IPS-20b (cell line): ENCODE measurements around the gene PTH1R.

Experiments
- H3K27ac ChIP-seq: one replicate; pipeline ENCODE4 v1.5.1; 2013; ENCODE audit warnings: low read length
- H3K27me3 ChIP-seq: 2 replicates; pipeline ENCODE4 v1.6.1; 2013; ENCODE audit warnings: mild to moderate bottlenecking, low read length, inconsistent platforms; ENCODE audit not compliant: insufficient read depth
- H3K36me3 ChIP-seq: 2 replicates; pipeline ENCODE4 v1.6.1; 2013; ENCODE audit warnings: low read depth, mild to moderate bottlenecking, inconsistent platforms, low read length, moderate library complexity; ENCODE audit not compliant: insufficient read depth
- H3K4me1 ChIP-seq: 2 replicates; pipeline ENCODE4 v1.6.1; 2013; ENCODE audit warnings: mild to moderate bottlenecking, control low read depth, inconsistent platforms, low read length, moderate library complexity; ENCODE audit not compliant: insufficient read depth
- H3K4me3 ChIP-seq: 2 replicates; pipeline ENCODE4 v1.5.1; 2013; ENCODE audit warnings: mild to moderate bottlenecking, low read length, inconsistent platforms
- H3K9ac ChIP-seq: 2 replicates; pipeline ENCODE4 v1.6.1; 2013; ENCODE audit warnings: low read depth, mild to moderate bottlenecking, inconsistent platforms, low read length, moderate library complexity
- H3K9me3 ChIP-seq: 2 replicates; pipeline ENCODE4 v1.6.1; 2013; ENCODE audit warnings: mild to moderate bottlenecking, low read depth, low read length, inconsistent platforms; ENCODE audit not compliant: insufficient read depth

The PTH1R gene

DNA sequence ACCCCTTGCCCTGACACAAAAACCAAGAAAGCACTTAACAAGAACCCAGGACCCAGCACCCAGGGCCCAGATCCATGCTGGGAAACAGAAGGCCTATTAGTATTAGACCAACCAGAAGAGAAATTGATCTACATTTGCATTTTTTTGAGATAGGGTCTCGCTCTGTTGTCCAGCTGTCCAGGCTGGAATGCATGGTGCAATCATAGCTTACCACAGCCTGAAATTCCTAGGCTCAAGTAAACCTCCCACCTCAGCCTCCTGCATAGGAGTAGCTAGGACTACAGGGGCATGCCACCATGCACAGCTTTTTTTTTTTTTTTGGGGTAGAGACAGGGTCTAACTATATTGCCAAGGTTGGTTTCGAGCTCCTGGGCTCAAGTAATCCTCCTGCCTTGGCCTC lies 72.7 kb downstream of the PTH1R start:
- H3K9me3 ChIP-seq, result no peaks in the 10 kb centered on the region
- no peaks in the 10 kb centered on the region for H3K27me3 ChIP-seq
- no peak overlapping the region for H3K4me3 ChIP-seq
- peaks cover 5% of the 10 kb centered on the region; the same call in 1 of the 2 replicates for H3K4me1 ChIP-seq
- peaks cover 19% of the 10 kb centered on the region for H3K36me3 ChIP-seq
- no peak overlapping the region for H3K27ac ChIP-seq
- H3K9ac ChIP-seq, result no peak overlapping the region

DNA sequence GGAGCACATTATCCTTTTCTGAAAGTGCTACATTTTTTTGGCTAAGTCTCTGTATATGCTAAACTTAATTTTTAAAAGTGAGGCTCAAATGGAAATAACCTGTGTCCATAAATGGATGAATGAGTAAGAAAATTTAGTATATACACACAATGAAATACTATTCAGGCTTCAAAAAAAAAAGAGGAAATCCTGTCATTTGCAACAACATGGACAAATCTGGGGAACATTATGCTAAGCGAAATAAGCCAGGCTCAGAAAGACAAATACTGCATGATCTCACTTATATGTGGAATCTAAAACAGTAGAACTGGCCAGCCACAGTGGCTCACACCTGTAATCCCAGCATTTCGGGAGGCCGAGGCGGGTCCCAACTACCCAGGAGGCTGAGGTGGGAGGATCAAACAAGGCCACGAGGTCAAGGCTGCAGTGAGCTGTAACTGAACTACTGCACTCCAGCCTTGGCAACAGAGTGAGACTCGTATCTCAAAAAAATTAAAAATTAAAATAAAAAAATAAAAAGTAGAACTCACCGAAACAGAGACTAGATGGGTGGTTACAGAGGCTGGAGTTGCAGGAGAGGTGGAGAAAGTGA lies 73.2 kb downstream of the PTH1R start:
- peaks cover 5% of the 10 kb centered on the region; the same call in 1 of the 2 replicates for H3K4me1 ChIP-seq
- H3K27me3 ChIP-seq, result no peaks in the 10 kb centered on the region
- peaks cover 14% of the 10 kb centered on the region for H3K36me3 ChIP-seq
- H3K4me3 ChIP-seq, result no peak overlapping the region
- no peaks in the 10 kb centered on the region for H3K9me3 ChIP-seq
- no peak overlapping the region for H3K27ac ChIP-seq
- no peak overlapping the region for H3K9ac ChIP-seq

DNA sequence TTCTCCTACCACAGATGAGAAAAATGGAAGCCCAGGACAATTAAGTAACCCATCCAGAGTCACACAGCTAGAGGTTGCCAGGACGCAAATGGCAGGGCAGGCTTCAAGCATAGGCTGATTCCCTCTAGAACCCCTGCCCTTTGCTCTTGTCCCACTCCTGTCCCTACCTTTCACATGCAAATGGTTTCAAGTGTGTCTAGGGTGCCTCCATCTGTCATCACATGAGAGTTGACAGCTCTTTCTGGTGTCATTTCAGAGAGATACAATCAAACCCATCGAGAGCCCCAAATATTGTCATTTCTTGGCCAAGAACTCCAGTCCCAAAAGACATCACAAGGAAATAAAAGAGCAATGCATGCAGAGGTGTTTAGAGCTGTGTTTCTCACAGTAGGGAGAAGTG lies 75.3 kb downstream of the PTH1R start:
- Histone ChIP-seq H3K4me3 (no peak overlapping the region), H3K4me1 (peaks cover 5% of the 10 kb centered on the region; the same call in 1 of the 2 replicates), H3K36me3 (peaks cover 3% of the 10 kb centered on the region; the same call in 1 of the 2 replicates), H3K9ac (no peak overlapping the region), H3K27ac (no peak overlapping the region), H3K9me3 (no peaks in the 10 kb centered on the region), H3K27me3 (no peaks in the 10 kb centered on the region)
